Activated naive CD8-positive, alpha-beta T cell (primary cell): ENCODE results near the gene B3GNT4.
A peak's percentile ranks its signal among the peaks of the same experiment; 100 is the strongest.

Experiments
- H3K27ac Mint-ChIP-seq: one replicate; pipeline ENCODE4 v1.8.0; 2021; ENCODE audit warnings: mixed read lengths
- H3K27me3 Mint-ChIP-seq: one replicate; pipeline ENCODE4 v1.8.0; 2021; ENCODE audit warnings: mixed read lengths
- H3K36me3 Mint-ChIP-seq: one replicate; pipeline ENCODE4 v1.8.0; 2021; ENCODE audit warnings: mixed read lengths
- H3K4me1 Mint-ChIP-seq: one replicate; pipeline ENCODE4 v1.8.0; 2021; ENCODE audit warnings: low read depth, mixed read lengths
- H3K4me3 Mint-ChIP-seq: one replicate; pipeline ENCODE4 v1.8.0; 2021; ENCODE audit warnings: mild to moderate bottlenecking, mixed read lengths
- H3K9me3 Mint-ChIP-seq: one replicate; pipeline ENCODE4 v1.8.0; 2021; ENCODE audit warnings: low read depth, mixed read lengths

The B3GNT4 gene

GRCh38 chr12:122203301-122204166, at the start of gene B3GNT4:
B3GNT4 (plus strand) TSS chr12:122203709; CDS start chr12:122204619, 910 bp downstream.
- Mint-ChIP-seq H3K27ac (no peak within 1 kb of the TSS), H3K36me3 (no peaks in the 10 kb centered on the region), H3K4me3 (peak within 1 kb of the TSS; percentile 87), H3K4me1 (peaks cover 18% of the 10 kb centered on the region), H3K27me3 (peaks cover 2% of the 10 kb centered on the region), H3K9me3 (no peaks in the 10 kb centered on the region)

- no peaks in the 10 kb centered on the region for H3K36me3 Mint-ChIP-seq
- H3K4me3 Mint-ChIP-seq, result no peak overlapping the region
- H3K27ac Mint-ChIP-seq, result no peak overlapping the region
- no peaks in the 10 kb centered on the region for H3K27me3 Mint-ChIP-seq
- H3K4me1 Mint-ChIP-seq, result no peaks in the 10 kb centered on the region
- H3K9me3 Mint-ChIP-seq, result no peaks in the 10 kb centered on the region
These were observed 47.8 kb upstream of the B3GNT4 start for GRCh38 chr12:122155705-122156104.

GRCh38 chr12:122158700-122159285, 44.7 kb upstream of the B3GNT4 start:
- H3K4me1 Mint-ChIP-seq, result peaks cover 8% of the 10 kb centered on the region
- H3K4me3 Mint-ChIP-seq, result no peak overlapping the region
- H3K27ac Mint-ChIP-seq, result no peak overlapping the region
- no peaks in the 10 kb centered on the region for H3K27me3 Mint-ChIP-seq
- H3K9me3 Mint-ChIP-seq, result no peaks in the 10 kb centered on the region
- no peaks in the 10 kb centered on the region for H3K36me3 Mint-ChIP-seq

- H3K4me3 Mint-ChIP-seq, result no peak overlapping the region
- H3K36me3 Mint-ChIP-seq, result no peaks in the 10 kb centered on the region
- H3K4me1 Mint-ChIP-seq, result peaks cover 8% of the 10 kb centered on the region
These were observed 43.6 kb upstream of the B3GNT4 start for GRCh38 chr12:122159882-122160281.

GRCh38 chr12:122160761-122161160, 42.7 kb upstream of the B3GNT4 start:
- Mint-ChIP-seq H3K27me3 (no peaks in the 10 kb centered on the region), H3K4me3 (no peak overlapping the region), H3K27ac (no peak overlapping the region), H3K9me3 (no peaks in the 10 kb centered on the region), H3K4me1 (peaks cover 8% of the 10 kb centered on the region), H3K36me3 (no peaks in the 10 kb centered on the region)

More at GRCh38 chr12:122159882-122160281, 43.6 kb upstream of the B3GNT4 start:
- Mint-ChIP-seq H3K27me3 (no peaks in the 10 kb centered on the region), H3K9me3 (no peaks in the 10 kb centered on the region), H3K27ac (no peak overlapping the region)

GRCh38 chr12:122161682-122162081, 41.8 kb upstream of the B3GNT4 start:
- Mint-ChIP-seq H3K36me3 (no peaks in the 10 kb centered on the region), H3K4me1 (peaks cover 8% of the 10 kb centered on the region), H3K4me3 (no peak overlapping the region), H3K27me3 (no peaks in the 10 kb centered on the region), H3K27ac (no peak overlapping the region), H3K9me3 (no peaks in the 10 kb centered on the region)

- Mint-ChIP-seq H3K4me1 (peaks cover 10% of the 10 kb centered on the region), H3K27me3 (no peaks in the 10 kb centered on the region), H3K27ac (no peak overlapping the region), H3K9me3 (no peaks in the 10 kb centered on the region), H3K36me3 (no peaks in the 10 kb centered on the region), H3K4me3 (no peak overlapping the region)
These were observed 40.5 kb upstream of the B3GNT4 start for GRCh38 chr12:122162976-122163375.

- H3K4me3 Mint-ChIP-seq, result peak overlapping the region; percentile 17
- peaks cover 10% of the 10 kb centered on the region for H3K4me1 Mint-ChIP-seq
- H3K9me3 Mint-ChIP-seq, result no peaks in the 10 kb centered on the region
- no peaks in the 10 kb centered on the region for H3K36me3 Mint-ChIP-seq
- no peaks in the 10 kb centered on the region for H3K27me3 Mint-ChIP-seq
- peak overlapping the region; percentile 18 for H3K27ac Mint-ChIP-seq
These were observed 36.8 kb upstream of the B3GNT4 start for GRCh38 chr12:122166422-122167349.

- no peaks in the 10 kb centered on the region for H3K9me3 Mint-ChIP-seq
- H3K27ac Mint-ChIP-seq, result peak overlapping the region; percentile 18
- H3K4me1 Mint-ChIP-seq, result peaks cover 4% of the 10 kb centered on the region
- H3K36me3 Mint-ChIP-seq, result no peaks in the 10 kb centered on the region
- peak overlapping the region; percentile 17 for H3K4me3 Mint-ChIP-seq
- no peaks in the 10 kb centered on the region for H3K27me3 Mint-ChIP-seq
These were observed 36.1 kb upstream of the B3GNT4 start for GRCh38 chr12:122167356-122167925.

- Mint-ChIP-seq H3K36me3 (no peaks in the 10 kb centered on the region), H3K27ac (no peak overlapping the region), H3K4me3 (no peak overlapping the region), H3K27me3 (no peaks in the 10 kb centered on the region), H3K4me1 (peaks cover 2% of the 10 kb centered on the region), H3K9me3 (no peaks in the 10 kb centered on the region)
These were observed 35.0 kb upstream of the B3GNT4 start for GRCh38 chr12:122168492-122168891.

- peaks cover 2% of the 10 kb centered on the region for H3K4me1 Mint-ChIP-seq
- no peak overlapping the region for H3K4me3 Mint-ChIP-seq
- no peaks in the 10 kb centered on the region for H3K36me3 Mint-ChIP-seq
- no peaks in the 10 kb centered on the region for H3K9me3 Mint-ChIP-seq
- no peaks in the 10 kb centered on the region for H3K27me3 Mint-ChIP-seq
- H3K27ac Mint-ChIP-seq, result no peak overlapping the region
These were observed 32.1 kb upstream of the B3GNT4 start for GRCh38 chr12:122171399-122171798.

- H3K4me1 Mint-ChIP-seq, result no peaks in the 10 kb centered on the region
- no peak overlapping the region for H3K27ac Mint-ChIP-seq
- no peaks in the 10 kb centered on the region for H3K9me3 Mint-ChIP-seq
- no peaks in the 10 kb centered on the region for H3K27me3 Mint-ChIP-seq
- no peaks in the 10 kb centered on the region for H3K36me3 Mint-ChIP-seq
- peak overlapping the region; percentile 30 for H3K4me3 Mint-ChIP-seq
These were observed 31.1 kb upstream of the B3GNT4 start for GRCh38 chr12:122172262-122172939.

- Mint-ChIP-seq H3K27ac (no peak within 1 kb of the TSS), H3K4me3 (no peak within 1 kb of the TSS), H3K4me1 (no peaks in the 10 kb centered on the region), H3K36me3 (no peaks in the 10 kb centered on the region), H3K9me3 (no peaks in the 10 kb centered on the region), H3K27me3 (peaks cover 2% of the 10 kb centered on the region)
These were observed 29.2 kb upstream of the B3GNT4 start, which contains the start of gene IL31 for GRCh38 chr12:122174155-122174845. IL31 (minus strand) TSS chr12:122174221; CDS start chr12:122174172, 49 bp downstream.
